GM18867 (cell line): ENCODE data around the gene SERPINB6.
"Not testable (repeated sequence)": the region's sequence is repeated elsewhere in the genome, so short reads cannot be mapped to it uniquely, and the experiment has no call there.

Experiments
- ATAC-seq: cut with Tn5 transposase; IDR thresholded peaks from one replicate; pipeline ENCODE4 v1.9.1; 2021; ENCODE audit warnings: mild to moderate bottlenecking, moderate library complexity; ENCODE audit not compliant: unreplicated experiment

Gene SERPINB6

GRCh38 chr6:2917065-2917464, 54.3 kb downstream of the SERPINB6 start:
- no peak for ATAC-seq

GRCh38 chr6:2916158-2916925, 55.0 kb downstream of the SERPINB6 start:
- ATAC-seq, result no peak

- no peak for ATAC-seq
Observed at GRCh38 chr6:2915150-2915549, 56.2 kb downstream of the SERPINB6 start.

GRCh38 chr6:2914318-2914660, 57.1 kb downstream of the SERPINB6 start:
- no peak for ATAC-seq

DNA sequence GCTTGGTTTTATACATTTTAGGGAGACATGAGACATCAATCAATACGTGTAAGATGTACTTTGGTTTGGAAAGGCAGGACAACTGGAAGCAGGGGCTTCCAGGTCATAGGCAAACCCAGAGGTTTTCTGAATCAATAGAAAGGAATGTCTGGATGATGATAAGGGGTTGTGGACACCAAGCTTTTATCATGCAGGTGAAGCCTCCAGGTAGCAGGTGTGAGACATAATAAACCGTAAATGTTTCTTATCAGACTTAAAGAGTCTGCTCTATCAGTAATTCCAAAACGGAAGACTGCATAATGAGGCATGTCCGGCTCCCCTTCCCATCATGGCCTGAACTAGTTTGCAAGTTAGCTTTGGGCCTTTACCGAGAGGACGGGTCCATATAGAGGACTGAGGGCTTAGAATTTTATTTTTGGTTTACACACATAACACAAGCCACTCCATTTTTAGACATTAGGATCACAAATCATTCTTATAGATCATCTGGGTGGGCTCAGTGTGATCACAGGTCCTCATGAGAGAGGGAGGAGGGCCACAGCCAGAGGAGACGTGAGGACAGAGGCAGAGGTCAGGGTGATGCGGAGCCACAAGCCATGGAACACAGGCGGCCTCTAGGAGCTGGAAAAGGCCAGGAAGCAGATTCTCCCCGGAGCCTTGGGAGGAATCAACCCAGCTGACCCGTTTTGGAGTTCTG, 57.6 kb downstream of the SERPINB6 start:
- no peak for ATAC-seq

DNA sequence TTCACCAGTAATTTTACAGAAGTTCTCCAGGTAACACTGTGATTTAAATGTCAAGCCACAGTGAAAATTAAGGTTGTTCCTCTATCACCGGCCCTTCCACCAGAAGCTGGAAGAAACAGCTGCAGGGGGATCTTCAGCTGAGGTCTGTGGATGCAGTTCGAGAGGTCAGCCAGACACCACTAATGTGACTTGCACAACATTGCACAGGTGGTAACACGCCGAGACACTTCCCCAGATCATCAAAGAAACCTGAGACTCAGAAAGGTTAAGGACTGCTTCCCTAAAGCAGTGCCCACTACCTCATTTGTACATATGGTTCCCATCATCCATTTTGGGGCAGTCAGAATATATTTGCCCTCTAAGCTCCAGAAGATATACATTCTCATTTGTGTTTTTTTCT, 60.2 kb downstream of the SERPINB6 start:
- no peak for ATAC-seq

GRCh38 chr6:2909718-2910117, 61.6 kb downstream of the SERPINB6 start:
- no peak for ATAC-seq

DNA sequence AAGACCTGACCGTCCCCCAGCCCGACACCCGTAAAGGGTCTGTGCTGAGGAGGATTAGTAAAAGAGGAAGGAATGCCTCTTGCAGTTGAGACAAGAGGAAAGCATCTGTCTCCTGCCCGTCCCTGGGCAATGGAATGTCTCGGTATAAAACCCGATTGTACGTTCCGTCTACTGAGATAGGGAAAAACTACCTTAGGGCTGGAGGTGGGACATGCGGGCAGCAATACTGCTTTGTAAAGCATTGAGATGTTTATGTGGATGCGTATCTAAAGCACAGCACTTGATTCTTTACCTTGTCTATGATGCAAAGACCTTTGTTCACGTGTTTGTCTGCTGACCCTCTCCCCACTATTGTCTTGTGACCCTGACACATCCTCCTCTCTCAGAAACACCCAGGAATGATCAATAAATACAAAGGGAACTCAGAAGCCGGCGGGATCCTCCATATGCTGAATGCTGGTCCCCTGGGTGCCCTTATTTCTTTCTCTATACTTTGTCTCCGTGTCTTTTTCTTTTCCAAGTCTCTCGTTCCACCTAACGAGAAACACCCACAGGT, 62.2 kb downstream of the SERPINB6 start:
- ATAC-seq, result not testable (repeated sequence)

DNA sequence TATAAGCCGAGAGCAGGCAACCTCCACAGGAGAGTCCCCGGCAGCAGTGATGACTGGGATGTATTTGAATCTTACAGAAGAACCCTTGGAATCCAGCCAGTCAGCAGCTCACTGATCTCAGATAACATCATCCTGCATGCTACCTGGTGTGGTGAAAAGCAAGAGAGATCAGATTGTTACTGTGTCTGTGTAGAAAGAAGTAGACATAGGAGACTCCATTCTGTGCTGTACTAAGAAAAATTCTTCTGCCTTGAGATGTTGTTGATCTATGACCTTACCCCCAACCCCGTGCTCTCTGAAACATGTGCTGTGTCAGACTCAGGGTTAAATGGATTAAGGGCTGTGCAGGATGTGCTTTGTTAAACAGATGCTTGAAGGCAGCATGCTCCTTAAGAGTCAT, 62.9 kb downstream of the SERPINB6 start:
- ATAC-seq, result not testable (repeated sequence)

GRCh38 chr6:2903411-2904185, 67.8 kb downstream of the SERPINB6 start:
- ATAC-seq, result not testable (repeated sequence)

DNA sequence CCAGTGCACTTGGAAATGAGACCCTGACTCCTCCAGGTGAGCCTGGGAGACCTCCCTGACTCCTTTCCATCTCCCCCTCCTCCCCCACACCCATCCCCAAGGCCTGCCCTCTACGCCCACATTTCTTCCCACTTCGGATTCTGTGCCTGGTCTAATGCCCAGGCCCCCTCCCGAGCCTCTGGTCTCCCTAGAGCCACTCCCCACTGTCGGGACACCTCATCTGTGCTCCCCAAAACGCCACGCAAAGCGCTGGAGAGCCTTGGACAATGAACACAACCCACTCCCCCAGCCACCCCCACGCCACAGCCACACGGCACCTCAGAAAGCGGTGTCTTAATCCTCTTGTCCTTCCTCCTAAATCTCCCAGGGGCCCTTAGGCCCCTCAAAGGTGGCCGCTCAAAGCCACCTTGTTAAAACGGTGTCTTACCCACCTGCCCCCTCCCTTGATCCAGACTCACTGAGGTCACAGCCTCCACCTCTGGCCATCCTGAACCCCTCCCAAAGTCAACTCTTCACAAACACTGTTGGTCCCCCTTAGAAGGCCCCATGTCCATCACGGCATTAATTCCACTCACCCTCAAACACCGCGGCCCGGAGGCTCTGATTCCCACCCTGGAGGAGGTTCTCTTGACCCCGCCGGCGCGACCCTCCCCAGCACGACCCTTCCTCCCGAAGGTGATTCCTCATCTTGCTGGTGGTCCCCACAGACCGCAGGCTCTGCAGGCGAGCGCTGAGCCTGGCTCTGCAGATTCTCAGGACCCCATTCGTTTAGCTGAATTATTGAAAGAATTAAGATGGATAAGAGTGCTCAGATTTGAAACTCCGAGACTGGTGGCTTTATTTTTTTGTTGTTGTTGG, 69.5 kb downstream of the SERPINB6 start:
- ATAC-seq, result not testable (repeated sequence)

DNA sequence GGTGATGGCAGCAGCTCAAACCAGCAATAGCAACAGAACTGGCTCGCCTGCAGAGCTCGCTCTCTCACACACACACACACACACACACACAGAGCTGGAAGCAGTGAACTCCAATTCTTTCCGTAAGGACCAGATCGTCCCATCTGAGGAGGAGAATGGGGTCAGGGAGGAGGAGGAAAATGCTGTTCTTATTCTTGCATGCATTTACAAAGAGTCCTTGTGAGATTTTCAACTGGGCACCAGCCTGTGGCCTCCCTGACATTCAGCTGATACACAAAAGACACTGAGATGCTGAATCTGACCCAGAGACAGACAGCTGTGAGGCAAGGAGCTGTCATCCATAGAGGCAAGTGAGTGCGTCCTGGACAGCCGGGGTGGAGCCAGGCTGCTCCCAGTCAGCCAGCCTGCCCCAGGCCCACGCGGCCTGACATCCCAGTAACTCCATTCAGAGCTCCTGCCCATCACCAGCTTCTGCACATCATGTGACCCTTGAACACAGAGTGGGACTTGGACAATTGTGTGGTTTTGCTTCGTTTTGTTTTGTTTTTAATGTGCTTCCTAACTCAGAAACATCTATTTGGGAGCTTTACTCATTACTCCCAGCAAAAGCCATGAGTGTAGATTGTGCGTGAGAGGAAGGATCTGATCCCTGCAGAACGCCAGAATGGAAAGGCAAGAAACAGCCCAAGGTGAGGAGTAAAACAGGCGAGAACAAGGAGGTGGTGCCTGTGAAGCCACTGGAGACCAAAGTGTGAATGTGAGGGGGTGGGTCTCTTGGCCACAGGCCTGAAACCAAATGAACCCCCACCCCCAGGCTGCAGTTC, 70.3 kb downstream of the SERPINB6 start:
- no peak for ATAC-seq

DNA sequence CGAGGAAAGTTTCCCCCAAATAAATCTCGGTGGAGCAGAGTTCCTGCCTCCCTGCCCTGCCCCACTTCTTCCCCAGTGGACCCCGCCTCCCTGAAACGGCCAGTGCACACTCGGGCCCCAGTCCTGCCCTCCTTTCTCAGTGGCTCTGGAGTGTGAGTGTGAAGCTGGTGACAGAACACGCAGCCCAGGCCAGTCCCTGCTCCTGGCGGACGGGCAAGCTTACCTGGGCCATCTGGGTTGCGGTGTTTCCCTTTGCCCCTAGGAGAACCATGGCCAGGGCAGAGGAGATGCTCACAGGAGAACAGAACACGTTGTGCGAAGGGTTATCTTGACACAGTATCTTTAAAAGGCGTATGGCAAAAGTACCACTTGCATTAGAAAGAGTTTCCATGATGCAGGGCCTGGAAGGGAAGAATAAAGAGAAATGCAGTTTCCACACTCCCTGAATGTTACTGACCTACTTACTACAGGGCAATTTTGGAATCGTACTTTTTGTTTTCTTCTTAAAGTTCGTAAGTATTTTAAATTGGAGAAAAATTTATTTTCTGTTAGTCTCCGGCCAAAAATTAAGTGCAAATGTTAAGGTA, 71.1 kb downstream of the SERPINB6 start:
- ATAC-seq, result no peak

DNA sequence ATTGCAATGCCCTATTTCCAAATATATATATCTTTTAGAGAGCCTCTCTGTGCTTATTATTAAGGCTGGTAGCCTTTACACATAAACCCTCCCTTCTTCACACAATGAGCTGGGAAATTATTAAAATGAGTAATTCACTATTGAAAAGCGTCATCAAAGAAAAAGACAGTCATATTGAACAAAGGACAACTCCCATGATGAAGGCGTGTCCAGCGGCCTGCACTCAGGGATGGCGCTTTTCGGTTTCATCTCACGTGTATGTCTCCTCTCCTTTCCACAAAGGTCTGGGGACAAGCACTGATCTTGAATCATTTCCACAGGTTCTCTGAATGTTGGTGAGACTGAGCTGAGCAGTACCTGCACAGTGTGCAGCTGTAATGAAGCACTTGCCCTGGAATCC, 71.8 kb downstream of the SERPINB6 start:
- no peak for ATAC-seq
